GM19395 (cell line): ENCODE data around the gene C9orf43.

Experiments
- ATAC-seq: cut with Tn5 transposase; IDR thresholded peaks from one replicate; pipeline ENCODE4 v1.9.1; 2021; ENCODE audit warnings: mild to moderate bottlenecking, moderate library complexity; ENCODE audit not compliant: unreplicated experiment

The C9orf43 gene

GRCh38 chr9:113463418-113464285, 53.1 kb downstream of the C9orf43 start, which contains the start of gene RGS3:
Gene RGS3 (plus strand): TSS chr9:113463727. CDS start chr9:113463803, 76 bp downstream.
- ATAC-seq = no peak

GRCh38 chr9:113464286-113464660, 53.7 kb downstream of the C9orf43 start:
- ATAC-seq = no peak

- no peak for ATAC-seq
Measured at GRCh38 chr9:113465599-113466140, 55.1 kb downstream of the C9orf43 start.

- no peak for ATAC-seq
Measured at GRCh38 chr9:113467183-113467582, 56.6 kb downstream of the C9orf43 start.

- no peak for ATAC-seq
Measured at GRCh38 chr9:113468716-113469448, 58.3 kb downstream of the C9orf43 start.

GRCh38 chr9:113471143-113471542, 60.6 kb downstream of the C9orf43 start:
- no peak for ATAC-seq

GRCh38 chr9:113471566-113471965, 61.0 kb downstream of the C9orf43 start:
- ATAC-seq = no peak

- ATAC-seq = no peak
Measured at GRCh38 chr9:113472199-113472598, 61.7 kb downstream of the C9orf43 start.

- no peak for ATAC-seq
Measured at GRCh38 chr9:113474360-113475028, 63.9 kb downstream of the C9orf43 start.

GRCh38 chr9:113475031-113475430, 64.5 kb downstream of the C9orf43 start:
- no peak for ATAC-seq

- no peak for ATAC-seq
Measured at GRCh38 chr9:113475992-113476391, 65.4 kb downstream of the C9orf43 start.

GRCh38 chr9:113476511-113476916, 66.0 kb downstream of the C9orf43 start:
- ATAC-seq = no peak

GRCh38 chr9:113477058-113477457, 66.5 kb downstream of the C9orf43 start:
- no peak for ATAC-seq

GRCh38 chr9:113477661-113478060, 67.1 kb downstream of the C9orf43 start:
- ATAC-seq = no peak

GRCh38 chr9:113479174-113479621, 68.7 kb downstream of the C9orf43 start:
- ATAC-seq = no peak
